PC-3 (cell line): ENCODE results near the gene MRPL51. TPM values are rescaled to one million over a fixed set of nuclear protein-coding genes. Genes with fewer than 3 reads are reported as not detected.

ENCODE experiments used
- ATAC-seq: fragments of 200-7000 bp; cut with Tn5 transposase; 2 replicates; pipeline ENCODE4 v1.9.1; 2020; ENCODE audit warnings: mild to moderate bottlenecking, moderate library complexity
- BruUV-seq: library from RNA; stranded (reverse); fragments of 400-500 nt; replicated peaks from 2 replicates; lab custom pipeline; 2021; lab: Mats Ljungman, UMichigan
- CTCF ChIA-PET: fragments of 300-600 bp; sonication (Branson Sonifier 250); formaldehyde crosslinking; loops from one replicate; lab custom pipeline; 2022; ENCODE audit warnings: antibody characterized with exemption; lab: Charles Lee
- POLR2A ChIA-PET: fragments of 300-600 bp; sonication (Branson Sonifier 250); formaldehyde crosslinking; loops from one replicate; lab custom pipeline; 2022; ENCODE audit warnings: antibody characterized with exemption; ENCODE audit not compliant: unreplicated experiment; lab: Charles Lee
- DNase-seq: peaks from one replicate; pipeline ENCODE4 v3.0.0-alpha.2; 2015
- H2AFZ ChIP-seq: fragments of 300-600 bp; sonication (generic); 2 replicates; pipeline ENCODE4 v1.6.0; 2016; ENCODE audit warnings: antibody characterized with exemption, low read length
- H3F3A ChIP-seq: fragments of 300-600 bp; sonication (generic); one replicate; pipeline ENCODE4 v1.6.0; 2017; ENCODE audit warnings: antibody characterized with exemption, low read length, control low read depth, mild to moderate bottlenecking; ENCODE audit not compliant: unreplicated experiment
- H3K27ac ChIP-seq: fragments of 300-600 bp; sonication (generic); 2 replicates; pipeline ENCODE4 v1.5.1; 2016; ENCODE audit warnings: mild to moderate bottlenecking, low read length
- H3K27me3 ChIP-seq: fragments of 300-600 bp; sonication (generic); 2 replicates; pipeline ENCODE4 v1.6.1; 2016; ENCODE audit warnings: low read length, mixed read lengths
- H3K36me3 ChIP-seq: fragments of 300-600 bp; sonication (generic); 2 replicates; pipeline ENCODE4 v1.6.1; 2016; ENCODE audit warnings: low read depth, mixed run types, low read length, mixed read lengths
- H3K4me1 ChIP-seq: fragments of 300-600 bp; sonication (generic); 2 replicates; pipeline ENCODE4 v1.5.1; 2016; ENCODE audit warnings: low read length; ENCODE audit not compliant: insufficient read depth
- H3K4me2 ChIP-seq: fragments of 300-600 bp; sonication (generic); 2 replicates; pipeline ENCODE4 v1.6.0; 2016; ENCODE audit warnings: low read length
- H3K4me3 ChIP-seq: fragments of 300-600 bp; sonication (generic); 2 replicates; pipeline ENCODE4 v1.5.1; 2016; ENCODE audit warnings: mild to moderate bottlenecking, low read length, mixed read lengths
- H3K79me2 ChIP-seq: fragments of 300-600 bp; sonication (generic); 2 replicates; pipeline ENCODE4 v1.6.1; 2017; ENCODE audit warnings: low read length, mixed read lengths
- H3K9ac ChIP-seq: fragments of 300-600 bp; sonication (generic); 2 replicates; pipeline ENCODE4 v1.6.0; 2016; ENCODE audit warnings: mild to moderate bottlenecking, low read length
- H3K9me2 ChIP-seq: fragments of 300-600 bp; sonication (generic); replicated peaks from 2 replicates; pipeline ENCODE4 v1.6.1; 2016; ENCODE audit warnings: mixed run types, low read length, mixed read lengths
- H3K9me3 ChIP-seq: fragments of 300-600 bp; sonication (generic); 2 replicates; pipeline ENCODE4 v1.6.1; 2016; ENCODE audit warnings: low read length, mixed read lengths
- H4K20me1 ChIP-seq: fragments of 300-600 bp; sonication (generic); 2 replicates; pipeline ENCODE4 v1.6.1; 2016; ENCODE audit warnings: low read length, mixed read lengths
- EZH2 ChIP-seq: fragments of 300-600 bp; sonication (generic); IDR thresholded peaks from one replicate; pipeline ENCODE4 v1.6.1; 2017; ENCODE audit warnings: antibody characterized with exemption, mild to moderate bottlenecking, low read length; ENCODE audit not compliant: unreplicated experiment
- EZH2phosphoT487 ChIP-seq: fragments of 300-600 bp; sonication (generic); IDR thresholded peaks from 2 replicates; pipeline ENCODE4 v1.6.1; 2018; ENCODE audit warnings: mild to moderate bottlenecking, antibody characterized with exemption, low read length, borderline replicate concordance
- intact Hi-C: fragments of 100-400 bp; cut with micrococcal nuclease; formaldehyde crosslinking; loops from 2 replicates; pipeline ENCODE4 v1.9.0; 2023
- total RNA-seq: library from RNA; depleted of rRNA; stranded (reverse); fragments of >200 nt; gene quantifications from 2 replicates; pipeline ENCODE4 v1.2.3, GENCODE V29; 2014
- TF ChIP-seq, protein P1 (sequence below): fragments of 300-600 bp; sonication (generic); conservative IDR thresholded peaks from 2 replicates; pipeline ENCODE4 v1.5.1; 2017; ENCODE audit warnings: antibody characterized with exemption, low read depth, mild to moderate bottlenecking, low read length

MRPL51 gene
- total RNA-seq, 1 experiment from 2014 or later, result 157 TPM

DNA sequence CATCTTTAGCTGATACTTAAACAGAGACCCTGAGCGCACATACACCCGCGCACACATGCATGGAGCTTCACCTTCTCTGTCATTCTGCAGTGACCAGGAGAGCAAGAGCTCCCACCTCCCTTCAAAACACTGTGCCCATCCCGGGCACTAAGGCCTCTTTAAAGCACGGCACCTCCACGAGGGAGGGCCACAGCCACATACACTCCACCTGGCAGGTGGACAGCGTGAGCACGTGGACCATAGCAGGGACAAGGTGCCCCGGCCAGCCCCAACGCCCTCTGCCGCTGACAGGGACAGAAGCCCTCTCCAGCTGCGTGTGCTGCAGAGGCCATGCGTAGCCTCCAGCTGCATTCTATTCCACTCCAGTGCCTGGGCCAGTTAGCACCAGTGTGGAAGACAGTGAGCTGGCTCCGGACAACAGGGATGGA is 46.7 kb upstream of the MRPL51 start:
- Histone ChIP-seq H3F3A (peaks cover 22% of the 10 kb centered on the region), H4K20me1 (peaks cover 42% of the 10 kb centered on the region), H3K4me1 (peaks cover 22% of the 10 kb centered on the region), H3K27ac (peak overlapping the region; percentile 16), H3K4me2 (peak overlapping the region; percentile 73), H3K79me2 (peaks cover 28% of the 10 kb centered on the region), H3K9me2 (no peaks in the 10 kb centered on the region), H3K36me3 (peaks cover 32% of the 10 kb centered on the region), H2AFZ (no peak overlapping the region), H3K27me3 (no peaks in the 10 kb centered on the region), H3K4me3 (peak overlapping the region; percentile 36; the same call in 1 of the 2 replicates), H3K9me3 (no peaks in the 10 kb centered on the region), H3K9ac (no peak overlapping the region)
- ChIA-PET POLR2A (no interaction called here), CTCF (interaction anchor here (0.6 to 1.5 kb wide), 3 partner anchors 12 to 245 kb away, joined by 5 to 8 read pairs (median 7); no protein-coding TSS in a partner anchor)
- DNase-seq (peak; percentile 40), ATAC-seq (peak; percentile 46)
- TF ChIP-seq, protein P1, sequence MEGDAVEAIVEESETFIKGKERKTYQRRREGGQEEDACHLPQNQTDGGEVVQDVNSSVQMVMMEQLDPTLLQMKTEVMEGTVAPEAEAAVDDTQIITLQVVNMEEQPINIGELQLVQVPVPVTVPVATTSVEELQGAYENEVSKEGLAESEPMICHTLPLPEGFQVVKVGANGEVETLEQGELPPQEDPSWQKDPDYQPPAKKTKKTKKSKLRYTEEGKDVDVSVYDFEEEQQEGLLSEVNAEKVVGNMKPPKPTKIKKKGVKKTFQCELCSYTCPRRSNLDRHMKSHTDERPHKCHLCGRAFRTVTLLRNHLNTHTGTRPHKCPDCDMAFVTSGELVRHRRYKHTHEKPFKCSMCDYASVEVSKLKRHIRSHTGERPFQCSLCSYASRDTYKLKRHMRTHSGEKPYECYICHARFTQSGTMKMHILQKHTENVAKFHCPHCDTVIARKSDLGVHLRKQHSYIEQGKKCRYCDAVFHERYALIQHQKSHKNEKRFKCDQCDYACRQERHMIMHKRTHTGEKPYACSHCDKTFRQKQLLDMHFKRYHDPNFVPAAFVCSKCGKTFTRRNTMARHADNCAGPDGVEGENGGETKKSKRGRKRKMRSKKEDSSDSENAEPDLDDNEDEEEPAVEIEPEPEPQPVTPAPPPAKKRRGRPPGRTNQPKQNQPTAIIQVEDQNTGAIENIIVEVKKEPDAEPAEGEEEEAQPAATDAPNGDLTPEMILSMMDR, result no peak
- no peak for TF ChIP-seq EZH2
- no peak for TF ChIP-seq EZH2phosphoT487
- intact Hi-C loops, result loop anchor here (2.0 kb wide), 1 partner anchor 45 kb away; the partner anchor contains the start of gene NCAPD2
- no TSS peak for BruUV-seq

DNA sequence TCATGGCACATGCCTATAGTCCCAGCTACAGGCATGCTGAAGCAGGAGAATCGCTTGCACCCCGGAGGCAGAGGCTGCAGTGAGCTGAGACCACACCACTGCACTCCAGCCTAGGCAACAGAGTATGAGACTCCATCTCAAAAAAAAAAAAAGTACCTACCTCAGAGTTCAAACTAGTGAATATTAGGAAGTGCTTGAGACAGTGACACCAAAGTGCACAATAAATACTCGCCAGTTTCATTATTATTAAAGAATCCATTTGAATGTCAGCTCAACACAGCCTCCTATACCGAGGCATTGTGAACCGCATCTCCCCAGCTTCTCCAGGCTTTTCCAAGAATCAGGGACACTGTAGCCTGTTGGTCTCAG is 46.2 kb upstream of the MRPL51 start:
- Histone ChIP-seq H3K9me2 (no peaks in the 10 kb centered on the region), H3K79me2 (peaks cover 32% of the 10 kb centered on the region), H3F3A (peaks cover 22% of the 10 kb centered on the region), H3K9me3 (no peaks in the 10 kb centered on the region), H3K9ac (no peak overlapping the region), H3K4me3 (no peak overlapping the region; the same call in 1 of the 2 replicates), H2AFZ (no peak overlapping the region), H3K4me2 (peak overlapping the region; percentile 73; the same call in 1 of the 2 replicates), H3K27me3 (no peaks in the 10 kb centered on the region), H3K36me3 (peaks cover 34% of the 10 kb centered on the region), H4K20me1 (peaks cover 42% of the 10 kb centered on the region), H3K27ac (peak overlapping the region; percentile 16; the same call in 1 of the 2 replicates), H3K4me1 (peaks cover 22% of the 10 kb centered on the region)
- ChIA-PET POLR2A (interaction anchor here (0.6 kb wide), 1 partner anchor 74 kb away, joined by 4 read pairs; no protein-coding TSS in a partner anchor), CTCF (interaction anchor here (0.5 to 1.5 kb wide), 2 partner anchors 10 to 13 kb away, joined by 3 to 8 read pairs; no protein-coding TSS in a partner anchor)
- DNase-seq (peak; percentile 32), ATAC-seq (peak; percentile 5)
- BruUV-seq, result no TSS peak
- TF ChIP-seq EZH2phosphoT487, result no peak
- no peak for TF ChIP-seq EZH2
- TF ChIP-seq, protein P1, result no peak
- intact Hi-C loops, result loop anchor here (2.0 kb wide), 1 partner anchor 44 kb away; the partner anchor contains the start of gene NCAPD2
